NT2/D1 (cell line): ENCODE data around the gene LSG1.

ENCODE experiments used
- DNase-seq: peaks from one replicate; pipeline ENCODE4 v3.0.0-alpha.2; 2011; ENCODE audit warnings: low read depth, low spot score
- H3K27me3 ChIP-seq: 2 replicates; pipeline ENCODE4 v1.6.0; 2011; ENCODE audit warnings: mild to moderate bottlenecking; ENCODE audit not compliant: insufficient read length, insufficient read depth
- H3K36me3 ChIP-seq: 2 replicates; pipeline ENCODE4 v1.6.1; 2011; ENCODE audit warnings: mild to moderate bottlenecking, low read length, mixed read lengths; ENCODE audit not compliant: insufficient read depth, insufficient read length
- H3K4me1 ChIP-seq: 2 replicates; pipeline ENCODE4 v1.5.1; 2011; ENCODE audit not compliant: insufficient read depth, insufficient read length
- H3K4me3 ChIP-seq: 2 replicates; pipeline ENCODE4 v1.5.1; 2011; ENCODE audit warnings: low read depth; ENCODE audit not compliant: insufficient read length
- H3K9ac ChIP-seq: 2 replicates; pipeline ENCODE4 v1.6.0; 2011; ENCODE audit warnings: low read depth; ENCODE audit not compliant: insufficient read length
- H3K9me3 ChIP-seq: 2 replicates; pipeline ENCODE4 v1.5.1; 2011; ENCODE audit warnings: mild to moderate bottlenecking, low read length; ENCODE audit not compliant: insufficient read depth
- SUZ12 ChIP-seq: IDR thresholded peaks from 2 replicates; pipeline ENCODE4 v1.6.1; 2011; ENCODE audit not compliant: insufficient read length, insufficient read depth; ENCODE audit errors: extremely low read depth
- YY1 ChIP-seq: IDR thresholded peaks from 2 replicates; pipeline ENCODE4 v1.6.1; 2011; ENCODE audit not compliant: insufficient read length, insufficient read depth
- ZNF274 ChIP-seq: IDR thresholded peaks from 2 replicates; pipeline ENCODE4 v1.6.1; 2011; ENCODE audit warnings: mild to moderate bottlenecking, low read depth, low read length

Gene LSG1

DNA sequence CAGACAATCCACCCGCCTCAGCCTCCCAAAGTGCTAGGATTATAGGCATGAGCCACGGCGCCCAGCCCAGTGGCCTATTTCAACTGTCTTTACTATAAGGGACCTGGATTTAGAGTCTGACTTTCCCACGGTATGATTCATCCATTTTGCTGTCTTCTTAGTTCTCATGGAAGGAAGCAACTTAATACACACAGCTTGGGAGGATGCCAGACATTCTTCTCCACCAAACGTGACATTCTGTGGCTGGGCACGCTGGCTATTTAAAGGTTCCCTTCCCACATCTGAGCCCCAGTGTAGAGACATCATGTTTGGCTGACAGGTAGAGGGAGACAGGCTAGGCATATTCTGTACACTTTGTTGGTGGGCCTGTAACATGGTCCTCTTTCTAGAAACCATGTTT lies 39.9 kb upstream of the LSG1 start:
- H3K4me1 ChIP-seq, result peaks cover 3% of the 10 kb centered on the region
- peaks cover 3% of the 10 kb centered on the region for H3K27me3 ChIP-seq
- DNase-seq, result no peak
- H3K9ac ChIP-seq, result no peak overlapping the region
- no peaks in the 10 kb centered on the region for H3K36me3 ChIP-seq
- TF ChIP-seq YY1, result no peak
- TF ChIP-seq SUZ12, result no peak
- TF ChIP-seq ZNF274, result no peak
- no peaks in the 10 kb centered on the region for H3K9me3 ChIP-seq
- H3K4me3 ChIP-seq, result no peak overlapping the region

DNA sequence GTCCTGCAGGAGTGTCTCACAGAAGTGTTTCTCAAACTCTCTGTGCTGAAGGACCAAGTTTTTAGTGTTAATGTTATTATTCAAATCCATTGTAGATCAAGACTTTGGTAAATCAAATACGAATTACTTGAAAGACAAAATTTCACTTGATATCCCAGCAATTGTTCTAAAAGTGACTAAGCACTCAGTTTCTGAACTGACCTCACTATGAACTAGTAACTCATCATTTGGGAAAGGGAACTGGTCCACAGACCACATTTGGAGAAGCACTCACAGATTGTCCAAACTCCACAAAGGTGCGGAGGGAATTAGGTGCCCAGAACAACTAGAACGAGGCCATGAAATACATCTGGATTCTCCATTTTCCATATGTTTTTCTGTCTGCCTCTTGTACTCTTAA lies 39.3 kb upstream of the LSG1 start:
- TF ChIP-seq YY1, result no peak
- TF ChIP-seq ZNF274, result no peak
- TF ChIP-seq SUZ12, result no peak
- Histone ChIP-seq H3K27me3 (peaks cover 3% of the 10 kb centered on the region), H3K4me1 (peaks cover 9% of the 10 kb centered on the region)

DNA sequence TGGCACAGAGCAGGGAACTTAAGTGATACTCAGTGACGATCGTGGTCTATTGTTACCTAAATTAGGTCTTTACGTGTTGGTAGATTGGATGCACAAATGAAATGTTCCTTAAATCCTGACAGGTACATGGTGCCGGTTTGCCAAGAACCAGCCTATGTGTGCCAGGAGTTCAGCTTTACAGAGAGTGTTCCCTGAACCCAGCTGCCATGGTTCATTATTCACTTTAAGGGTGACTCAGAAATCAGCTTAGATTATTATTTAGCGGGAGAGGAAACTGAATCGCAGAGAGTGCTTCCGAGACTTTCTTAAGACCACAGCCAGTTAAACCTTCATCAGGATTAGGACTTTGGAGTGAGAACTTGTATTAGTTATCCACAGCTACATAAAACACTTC lies 35.2 kb upstream of the LSG1 start:
- Histone ChIP-seq H3K9me3 (no peaks in the 10 kb centered on the region), H3K9ac (no peak overlapping the region), H3K4me3 (no peak overlapping the region), H3K27me3 (peaks cover 3% of the 10 kb centered on the region), H3K36me3 (no peaks in the 10 kb centered on the region), H3K4me1 (peaks cover 13% of the 10 kb centered on the region)
- TF ChIP-seq YY1, result no peak
- no peak for TF ChIP-seq SUZ12
- no peak for TF ChIP-seq ZNF274
- DNase-seq, result no peak

More for the DNA sequence above, 39.3 kb upstream of the LSG1 start:
- H3K36me3 ChIP-seq, result no peaks in the 10 kb centered on the region
- no peak overlapping the region for H3K9ac ChIP-seq
- H3K4me3 ChIP-seq, result no peak overlapping the region
- DNase-seq, result no peak
- H3K9me3 ChIP-seq, result no peaks in the 10 kb centered on the region

DNA sequence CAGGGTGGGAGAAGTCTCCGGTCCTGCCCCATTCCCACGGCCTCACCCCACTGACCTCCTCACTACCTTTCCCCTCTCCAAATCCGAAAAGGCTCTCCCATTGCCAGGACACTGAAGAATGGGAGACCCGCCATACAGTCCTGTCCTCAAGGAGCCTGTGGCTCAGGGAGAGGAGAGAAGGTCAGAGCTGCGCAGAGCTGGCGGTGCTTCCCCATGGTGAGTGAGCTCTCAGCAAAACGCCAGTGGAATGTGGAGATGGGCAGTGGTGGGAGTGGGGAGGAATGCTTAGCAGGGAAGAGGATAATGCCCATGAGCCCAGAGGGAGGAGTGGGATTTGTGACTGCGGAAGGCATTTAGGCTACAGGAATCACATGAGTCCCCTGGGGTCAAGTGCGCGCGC lies 33.8 kb upstream of the LSG1 start:
- H3K9ac ChIP-seq, result no peak overlapping the region
- DNase-seq, result no peak
- TF ChIP-seq SUZ12, result no peak
- TF ChIP-seq ZNF274, result no peak
- no peak for TF ChIP-seq YY1
- no peaks in the 10 kb centered on the region for H3K36me3 ChIP-seq
- peaks cover 13% of the 10 kb centered on the region for H3K4me1 ChIP-seq
- H3K4me3 ChIP-seq, result no peak overlapping the region
- H3K27me3 ChIP-seq, result peaks cover 3% of the 10 kb centered on the region
- no peaks in the 10 kb centered on the region for H3K9me3 ChIP-seq

DNA sequence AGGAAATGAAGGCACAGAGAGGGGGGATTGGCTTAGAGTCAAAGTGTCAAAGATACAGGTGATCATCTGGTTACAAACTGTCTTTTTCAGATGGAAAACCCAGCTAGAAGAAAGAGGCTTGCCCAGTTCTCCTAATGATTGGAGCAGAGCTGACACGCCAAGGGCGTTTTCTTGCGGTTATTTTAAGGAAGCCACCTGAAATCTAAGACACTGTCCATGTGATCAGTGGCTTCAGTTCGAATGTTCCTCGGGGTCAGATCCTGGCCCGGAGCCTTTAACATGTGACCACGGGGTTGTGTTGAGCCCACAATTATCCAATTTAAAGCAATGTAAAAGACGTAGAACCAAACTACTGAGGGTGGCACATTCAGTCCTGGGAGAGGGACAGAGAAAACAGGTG lies 33.2 kb upstream of the LSG1 start:
- TF ChIP-seq YY1, result no peak
- no peak for TF ChIP-seq SUZ12
- no peak for TF ChIP-seq ZNF274
- DNase-seq, result no peak

DNA sequence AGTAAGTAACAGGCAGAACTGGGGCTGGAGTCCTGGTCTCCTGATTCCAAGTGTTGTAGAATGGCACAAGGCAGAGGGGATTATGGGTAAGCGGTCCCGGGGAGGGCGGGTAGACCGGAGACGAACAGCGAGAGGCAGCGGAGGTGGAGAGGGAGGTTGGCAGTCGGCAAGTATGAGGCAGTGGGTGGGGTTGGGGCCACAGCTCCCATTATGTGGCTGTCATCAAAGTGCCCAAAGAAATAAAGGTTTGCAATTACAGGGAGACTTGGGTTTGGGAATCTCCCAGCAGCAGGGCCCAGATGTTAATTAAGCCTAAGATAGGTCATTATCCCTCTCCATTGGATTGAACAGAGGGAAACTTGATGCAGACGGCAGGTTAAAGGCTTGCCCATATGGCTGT lies 30.6 kb upstream of the LSG1 start:
- no peak for TF ChIP-seq YY1
- TF ChIP-seq ZNF274, result no peak
- no peak for TF ChIP-seq SUZ12
- Histone ChIP-seq H3K27me3 (no peaks in the 10 kb centered on the region), H3K4me3 (no peak overlapping the region), H3K36me3 (no peaks in the 10 kb centered on the region), H3K4me1 (peaks cover 13% of the 10 kb centered on the region), H3K9ac (no peak overlapping the region), H3K9me3 (peaks cover 10% of the 10 kb centered on the region; the same call in 1 of the 2 replicates)
- DNase-seq, result no peak

More for the DNA sequence above, 33.2 kb upstream of the LSG1 start:
- peaks cover 13% of the 10 kb centered on the region for H3K4me1 ChIP-seq
- H3K36me3 ChIP-seq, result no peaks in the 10 kb centered on the region
- no peaks in the 10 kb centered on the region for H3K9me3 ChIP-seq
- H3K4me3 ChIP-seq, result no peak overlapping the region
- peaks cover 3% of the 10 kb centered on the region for H3K27me3 ChIP-seq
- H3K9ac ChIP-seq, result no peak overlapping the region

DNA sequence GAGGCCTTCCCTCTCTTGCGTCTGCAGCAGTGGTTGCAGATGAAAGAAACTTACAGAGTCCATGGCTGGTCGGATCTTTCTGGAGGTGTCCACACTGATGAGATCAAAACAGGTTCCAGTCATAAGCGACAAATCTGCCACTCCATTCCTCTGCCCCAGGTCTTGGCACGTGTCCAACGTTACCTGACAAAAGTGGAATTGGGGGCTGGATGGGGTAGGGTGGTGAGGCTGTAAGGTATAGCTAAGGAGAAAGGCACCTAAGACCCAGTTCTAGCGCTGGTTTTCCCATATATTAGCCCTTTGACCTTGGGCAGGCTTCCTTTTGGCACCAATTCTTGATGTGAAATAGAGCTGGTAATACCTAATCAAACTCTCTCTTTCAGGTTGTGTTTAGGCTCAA lies 24.7 kb upstream of the LSG1 start:
- H3K4me1 ChIP-seq, result no peaks in the 10 kb centered on the region
- no peak overlapping the region for H3K4me3 ChIP-seq
- no peak for TF ChIP-seq SUZ12
- no peak for TF ChIP-seq ZNF274
- TF ChIP-seq YY1, result no peak
- no peak for DNase-seq
- no peak overlapping the region for H3K9ac ChIP-seq
- peaks cover 10% of the 10 kb centered on the region; the same call in 1 of the 2 replicates for H3K9me3 ChIP-seq
- no peaks in the 10 kb centered on the region for H3K27me3 ChIP-seq
- H3K36me3 ChIP-seq, result no peaks in the 10 kb centered on the region
